ENCODE results near the gene RETREG3. TPM values are rescaled to one million over a fixed set of nuclear protein-coding genes. Genes with fewer than 3 reads are reported as not detected.

Gene RETREG3
- total and polyA plus RNA-seq, 2 of the 13 experiments (the other 11 are each of a cell fraction or from before 2014, with no cell fraction given), result 47.0 to 55.8 TPM

- Histone ChIP-seq H4K20me1 (ENCODE audit: insufficient read depth, low read length) (no peaks in the 10 kb centered on the region), H3K4me2 (ENCODE audit: low read depth, low read length) (peak overlapping the region; percentile 82), H2AFZ (ENCODE audit: low read length) (no peak overlapping the region), H3K36me3 (replicated peaks in 1 of 2; ENCODE audit: control insufficient read depth in 1 of 2, insufficient read depth in 2 of 2, low read length in 2 of 2) (peaks cover 14 to 25% of the 10 kb centered on the region in 2 experiments), H3K4me1 (ENCODE audit: insufficient read depth, low read length) (peaks cover 55% of the 10 kb centered on the region), H3K9ac (ENCODE audit: insufficient read depth, low read depth, low read length) (peak overlapping the region; percentile 94), H3K27ac (ENCODE audit: extremely low read length, insufficient read depth, low read length) (peak overlapping the region; percentile 91), H3K79me2 (ENCODE audit: insufficient read depth, low read length) (peaks cover 32% of the 10 kb centered on the region), H3K4me3 (replicated peaks in 1 of 3; ENCODE audit: insufficient read depth in 1 of 3, low read depth in 2 of 3, low read length in 3 of 3) (peak overlapping the region; percentile 66 to 91 (median 79)), H3K9me3 (ENCODE audit: low read length) (no peaks in the 10 kb centered on the region), H3K27me3 (ENCODE audit: control insufficient read depth in 1 of 2, insufficient read depth in 2 of 2, low read length in 2 of 2) (no peaks in the 10 kb centered on the region; a peak in 1 of 5 replicates)
- peak; percentile 54 for DNase-seq (ENCODE audit: low spot score)
- TSS peak; percentile 68 for BruUV-seq (replicated peaks)
- under 1% methylated on average over 25 of the region's 48 CpGs for WGBS (ENCODE audit: low lambda C conversion rate)
- CTCF ChIA-PET (ENCODE audit: low intra/inter-chr PET ratio, low total read pairs), result interaction anchor here (1.1 kb wide), 1 partner anchor 15 kb away, joined by 3 read pairs; the partner anchor contains the start of gene PSMC3IP
- ATAC-seq, result peak; percentile 29
- POLR2A ChIA-PET, result interaction anchor here (1.0 to 8.5 kb wide), 12 partner anchors 9 to 250 kb away, joined by 3 to 128 read pairs (median 13); partner anchors contain the start of genes HSD17B1, NAGLU, PLEKHH3 and PSMC3IP
- intact Hi-C loops (cut with micrococcal nuclease; ENCODE audit: unreplicated experiment) (no loop called here), in situ Hi-C loops (cut with HindIII; ENCODE audit: extremely low pct_ligation_motif_present, low pct_unique_long_range_greater_than_20kb) (no loop called here)
- FAIRE-seq, result no peak
- TF ChIP-seq FOXC1 (CRISPR knock-in tag; IDR thresholded peaks at IDR 0.05; ENCODE audit: borderline replicate concordance), result no peak; the same call in none of the 2 replicates
- TF ChIP-seq IRF9 (CRISPR knock-in tag; IDR thresholded peaks at IDR 0.05; ENCODE audit: borderline replicate concordance), result no peak; the same call in 1 of the 2 replicates
- TF ChIP-seq ZNF430 (CRISPR knock-in tag; IDR thresholded peaks at IDR 0.05), result no peak
- no peak for TF ChIP-seq NPAS2 (CRISPR knock-in tag; IDR thresholded peaks at IDR 0.05; ENCODE audit: borderline replicate concordance)
- TF ChIP-seq DDIT3 (CRISPR knock-in tag; IDR thresholded peaks at IDR 0.05), result no peak
- no peak for TF ChIP-seq SNAPC5 (CRISPR knock-in tag; IDR thresholded peaks at IDR 0.05; ENCODE audit: borderline replicate concordance)
- no peak for TF ChIP-seq ZBTB42 (CRISPR knock-in tag; IDR thresholded peaks at IDR 0.05)
- no peak for TF ChIP-seq TEAD2 (CRISPR knock-in tag; IDR thresholded peaks at IDR 0.05)
- TF ChIP-seq ZSCAN29 (CRISPR knock-in tag; conservative IDR thresholded peaks at IDR 0.05), result 0 out of 2 replicates have a peak, but pooled peaks have one; percentile 5
- TF ChIP-seq ZFP82 (CRISPR knock-in tag; IDR thresholded peaks at IDR 0.05; ENCODE audit: borderline replicate concordance), result no peak
- no peak for TF ChIP-seq SNRNP70 (IDR thresholded peaks at IDR 0.05; ENCODE audit: low read depth, low read length)
- peak; percentile 31; the same call in 1 of the 2 replicates for TF ChIP-seq ZNF343 (CRISPR knock-in tag; IDR thresholded peaks at IDR 0.05)
- TF ChIP-seq CENPT (CRISPR knock-in tag; IDR thresholded peaks at IDR 0.05; ENCODE audit: low read depth), result no peak
- TF ChIP-seq ZNF605 (CRISPR knock-in tag; IDR thresholded peaks at IDR 0.05), result no peak
- peak; percentile 52 for TF ChIP-seq HNF4A (CRISPR knock-in tag; IDR thresholded peaks at IDR 0.05)
- no peak; the same call in 1 of the 2 replicates for TF ChIP-seq NR1H2 (CRISPR knock-in tag; IDR thresholded peaks at IDR 0.05; ENCODE audit: borderline replicate concordance, low read depth)
- TF ChIP-seq GPBP1L1 (CRISPR knock-in tag; IDR thresholded peaks at IDR 0.05), result no peak
- no peak; the same call in none of the 2 replicates for TF ChIP-seq LCORL (IDR thresholded peaks at IDR 0.05)
- no peak for TF ChIP-seq LCORL (CRISPR knock-in tag; IDR thresholded peaks at IDR 0.05)
- no peak for TF ChIP-seq ZNF766 (CRISPR knock-in tag; IDR thresholded peaks at IDR 0.05; ENCODE audit: borderline replicate concordance)
- TF ChIP-seq ZBTB7A (CRISPR knock-in tag; IDR thresholded peaks at IDR 0.05), result no peak; the same call in 1 of the 2 replicates
- TF ChIP-seq ZNF703 (CRISPR knock-in tag; IDR thresholded peaks at IDR 0.05; ENCODE audit: borderline replicate concordance), result no peak; the same call in 1 of the 2 replicates
- TF ChIP-seq KLF9 (CRISPR knock-in tag; IDR thresholded peaks at IDR 0.05; ENCODE audit: low read depth), result no peak
Observed at GRCh38 chr17:42562388-42563142, 46.6 kb downstream of the RETREG3 start.

Data from HepG2 (cell line).